ENCODE data around the gene PHACTR4.

DNA sequence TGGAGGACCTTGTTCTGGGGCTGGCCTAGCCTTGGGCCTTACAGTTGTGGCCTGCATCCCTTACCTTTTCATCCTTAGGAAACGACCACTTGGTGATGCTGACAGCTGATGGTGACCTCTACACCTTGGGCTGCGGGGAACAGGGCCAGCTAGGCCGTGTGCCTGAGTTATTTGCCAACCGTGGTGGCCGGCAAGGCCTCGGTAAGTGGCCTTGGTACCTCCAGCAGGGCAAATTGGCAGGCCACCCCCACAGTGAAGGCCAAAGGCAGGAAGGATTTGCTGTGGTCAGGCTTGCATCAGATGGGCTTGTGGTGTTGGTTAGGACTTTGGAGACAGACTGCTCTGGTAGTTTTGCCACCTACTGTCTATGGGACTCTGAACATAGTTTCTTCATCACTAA lies 165.6 kb downstream of the PHACTR4 start:
- TF ChIP-seq CTCF (IDR thresholded peaks at IDR 0.05) (no peak), POLR2A (IDR thresholded peaks at IDR 0.05) (no peak)
